AML-193 (cell line): ENCODE data around the gene RAB36.

Source experiments
- DNase-seq, 2 experiments: peaks; one replicate each; lab custom pipeline; 2025; lab: John Stamatoyannopoulos, UW

RAB36 gene

GRCh38 chr22:23137905-23138561 is 7.2 kb upstream of the RAB36 start:
- peak; percentile 87 to 88 for DNase-seq

- no peak for DNase-seq
These were observed 6.5 kb upstream of the RAB36 start for GRCh38 chr22:23138584-23139435.

GRCh38 chr22:23140385-23140784 is 4.9 kb upstream of the RAB36 start:
- DNase-seq = no peak

GRCh38 chr22:23142546-23143105 is 2.7 kb upstream of the RAB36 start:
- no peak for DNase-seq

- no peak for DNase-seq
These were observed 2.2 kb upstream of the RAB36 start for GRCh38 chr22:23143119-23143518.

- no peak for DNase-seq
These were observed 845 bp upstream of the RAB36 start for GRCh38 chr22:23144432-23144831.

GRCh38 chr22:23145878-23146470 is 697 bp downstream of the RAB36 start:
- DNase-seq = no peak

- no peak for DNase-seq
These were observed 1.4 kb downstream of the RAB36 start for GRCh38 chr22:23146478-23147205.

- no peak for DNase-seq
These were observed 2.5 kb downstream of the RAB36 start for GRCh38 chr22:23147617-23148387.

GRCh38 chr22:23149743-23150238 is 4.5 kb downstream of the RAB36 start:
- no peak for DNase-seq

- DNase-seq = no peak
These were observed 5.5 kb downstream of the RAB36 start for GRCh38 chr22:23150762-23151161.

GRCh38 chr22:23151827-23152226 is 6.5 kb downstream of the RAB36 start:
- no peak for DNase-seq

- peak; percentile 16 to 20 for DNase-seq
These were observed 7.2 kb downstream of the RAB36 start for GRCh38 chr22:23152238-23153114.

GRCh38 chr22:23153994-23154393 is 8.7 kb downstream of the RAB36 start:
- DNase-seq = no peak

- DNase-seq = no peak
These were observed 9.2 kb downstream of the RAB36 start for GRCh38 chr22:23154461-23154860.

GRCh38 chr22:23155143-23155542 is 9.9 kb downstream of the RAB36 start:
- DNase-seq = no peak

GRCh38 chr22:23155831-23156230 is 10.6 kb downstream of the RAB36 start:
- DNase-seq = no peak

- no peak for DNase-seq
These were observed 11.0 kb downstream of the RAB36 start for GRCh38 chr22:23156286-23156685.

GRCh38 chr22:23157560-23158515 is 12.6 kb downstream of the RAB36 start:
- no peak for DNase-seq
